ENCODE results near the gene CCDC124.
A peak's percentile ranks its signal among the peaks of the same experiment; 100 is the strongest.
"Not testable (repeated sequence)": the region's sequence is repeated elsewhere in the genome, so short reads cannot be mapped to it uniquely, and the experiment has no call there.

CCDC124 gene, protein sequence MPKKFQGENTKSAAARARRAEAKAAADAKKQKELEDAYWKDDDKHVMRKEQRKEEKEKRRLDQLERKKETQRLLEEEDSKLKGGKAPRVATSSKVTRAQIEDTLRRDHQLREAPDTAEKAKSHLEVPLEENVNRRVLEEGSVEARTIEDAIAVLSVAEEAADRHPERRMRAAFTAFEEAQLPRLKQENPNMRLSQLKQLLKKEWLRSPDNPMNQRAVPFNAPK

DNA sequence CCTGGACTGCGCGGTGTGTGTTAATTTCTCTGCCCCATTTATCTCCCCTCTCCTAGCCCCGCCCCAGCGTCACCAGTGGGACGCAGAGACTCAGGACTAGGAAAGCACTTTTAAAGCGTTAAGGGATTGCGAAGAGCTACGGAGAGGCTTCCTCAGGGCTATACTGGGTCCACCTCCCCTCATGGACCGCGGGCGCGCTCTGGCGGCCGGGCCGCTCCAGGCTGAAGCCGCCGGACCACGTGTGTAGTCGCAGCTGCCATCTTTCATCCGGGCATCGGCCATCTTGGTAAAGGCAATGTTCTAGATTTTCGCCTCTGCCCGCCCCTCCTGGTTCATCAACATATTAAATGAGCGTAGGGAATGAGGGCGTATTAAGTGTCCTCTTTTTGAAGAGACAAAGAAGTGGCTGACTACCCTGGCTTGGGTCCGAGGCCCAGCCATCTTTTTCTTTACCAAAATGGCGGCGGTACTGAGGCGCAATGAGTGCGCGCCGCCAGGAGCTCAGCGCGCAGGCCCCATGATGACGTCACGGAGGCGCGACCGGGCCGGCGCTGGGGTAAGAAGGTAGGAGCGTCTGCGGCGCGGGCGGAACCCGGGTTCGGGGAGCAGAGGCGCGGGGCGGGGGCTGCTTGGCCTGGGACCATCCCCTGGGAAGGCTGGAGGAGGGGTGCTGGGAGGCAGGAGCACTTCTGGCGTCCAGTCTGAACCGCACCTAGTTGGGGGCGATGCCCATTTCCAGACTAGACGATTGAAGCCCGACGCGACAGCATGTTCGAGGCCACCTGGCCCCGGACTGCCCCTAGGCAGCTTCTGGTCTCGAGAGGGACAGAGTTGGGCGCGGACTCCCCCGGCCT lies at the start of gene CCDC124:
Gene CCDC124, plus strand, starts transcription at position 531 of the 854 bp plus-strand sequence. CDS start 3,406 bp downstream, outside the sequence.
- peak; percentile 89 for DNase-seq (ENCODE audit: insufficient read length, low spot score)
- no peak for FAIRE-seq

DNA sequence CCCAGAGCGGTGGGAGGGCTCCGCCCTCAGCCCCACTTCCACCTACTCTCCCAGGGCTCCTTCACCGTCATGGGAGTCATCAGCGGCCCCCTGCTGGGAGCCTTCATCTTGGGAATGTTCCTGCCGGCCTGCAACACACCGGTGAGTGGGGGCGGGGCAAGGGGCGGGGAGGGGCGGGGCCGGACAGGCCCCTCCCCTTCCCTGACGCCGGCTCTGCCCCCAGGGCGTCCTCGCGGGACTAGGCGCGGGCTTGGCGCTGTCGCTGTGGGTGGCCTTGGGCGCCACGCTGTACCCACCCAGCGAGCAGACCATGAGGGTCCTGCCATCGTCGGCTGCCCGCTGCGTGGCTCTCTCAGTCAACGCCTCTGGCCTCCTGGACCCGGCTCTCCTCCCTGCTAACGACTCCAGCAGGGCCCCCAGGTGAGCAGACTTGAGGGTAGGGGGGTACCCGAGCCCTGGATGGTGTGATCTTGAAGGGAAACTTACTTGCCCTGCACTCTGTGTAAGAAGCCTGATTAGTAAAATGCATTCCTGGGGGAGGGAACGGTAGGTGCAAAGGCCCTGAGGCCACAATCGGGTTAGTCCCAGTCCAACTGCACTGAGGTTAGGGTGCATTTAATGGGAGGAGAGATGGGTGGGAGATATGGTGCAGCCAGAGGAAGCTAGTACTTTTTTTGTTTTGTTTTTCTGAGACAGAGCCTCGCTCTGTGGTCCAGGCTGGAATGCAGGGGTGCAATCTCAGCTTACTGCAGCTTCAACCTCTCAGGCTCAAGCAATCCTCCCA lies 49.0 kb upstream of the CCDC124 start:
- peak; percentile 47 for DNase-seq (ENCODE audit: insufficient read length, low spot score)
- FAIRE-seq: no peak
- no peak for TF ChIP-seq POLR2A (IDR thresholded peaks at IDR 0.05; ENCODE audit: low read depth, low read length)

More for the DNA sequence above, at the start of gene CCDC124:
- peak; percentile 78 for TF ChIP-seq POLR2A (IDR thresholded peaks at IDR 0.05; ENCODE audit: low read depth, low read length)

DNA sequence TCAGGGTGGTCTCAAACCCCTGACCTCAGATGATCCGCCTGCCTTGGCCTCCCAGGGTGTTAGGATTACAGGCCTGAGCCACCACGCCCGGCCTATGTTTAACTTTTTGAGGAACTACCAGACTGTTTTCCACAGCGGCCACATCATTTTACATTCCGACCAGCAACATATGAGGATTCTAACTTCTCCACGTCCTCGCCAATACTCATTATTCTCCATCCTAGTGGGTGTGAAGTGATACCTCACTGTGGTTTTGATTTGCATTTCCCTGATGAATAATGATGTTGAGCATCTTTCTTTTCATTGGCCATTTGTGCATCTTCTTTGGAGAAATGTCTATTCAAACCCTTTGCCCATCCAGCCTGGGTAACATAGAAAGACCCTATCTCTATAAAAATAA lies 46.3 kb upstream of the CCDC124 start:
- FAIRE-seq (no peak), DNase-seq (ENCODE audit: insufficient read length, low spot score) (no peak)
- TF ChIP-seq POLR2A (IDR thresholded peaks at IDR 0.05; ENCODE audit: low read depth, low read length): no peak

DNA sequence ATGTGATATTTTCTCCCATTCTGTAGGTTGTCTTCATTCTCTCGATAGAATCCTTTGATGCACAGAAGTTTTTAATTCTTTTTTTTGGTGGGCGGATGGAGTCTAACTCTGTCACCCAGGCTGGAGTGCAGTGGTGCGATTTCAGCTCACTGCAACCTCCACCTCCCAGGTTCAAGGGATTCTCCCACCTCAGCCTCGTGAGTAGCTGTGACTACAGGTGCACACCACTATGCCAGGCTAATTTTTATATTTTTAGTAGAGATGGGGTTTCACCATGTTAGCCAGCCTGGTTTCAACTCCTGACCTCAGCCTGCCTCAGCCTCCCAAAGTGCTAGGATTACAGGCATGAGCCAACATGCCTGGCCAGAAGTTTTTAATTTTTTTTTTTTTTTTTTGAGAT lies 45.6 kb upstream of the CCDC124 start:
- not testable (repeated sequence) for FAIRE-seq; DNase-seq (ENCODE audit: insufficient read length, low spot score)

DNA sequence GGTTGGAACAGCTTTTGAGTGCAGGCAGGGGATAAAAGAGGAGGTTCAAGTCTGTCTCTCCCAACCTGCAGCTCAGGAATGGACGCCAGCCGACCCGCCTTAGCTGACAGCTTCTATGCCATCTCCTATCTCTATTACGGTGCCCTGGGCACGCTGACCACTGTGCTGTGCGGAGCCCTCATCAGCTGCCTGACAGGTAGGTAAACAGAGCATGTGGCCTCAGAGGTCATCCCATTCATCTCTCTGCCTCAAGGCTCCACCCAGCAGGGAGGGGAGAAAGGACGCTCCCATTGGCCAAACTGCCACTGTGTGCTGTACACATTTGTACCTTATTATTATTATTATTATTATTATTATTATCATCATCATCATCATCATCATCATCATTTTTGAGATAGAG lies 44.6 kb upstream of the CCDC124 start:
- FAIRE-seq (no peak), DNase-seq (ENCODE audit: insufficient read length, low spot score) (no peak)
- TF ChIP-seq POLR2A (IDR thresholded peaks at IDR 0.05; ENCODE audit: low read depth, low read length): no peak

DNA sequence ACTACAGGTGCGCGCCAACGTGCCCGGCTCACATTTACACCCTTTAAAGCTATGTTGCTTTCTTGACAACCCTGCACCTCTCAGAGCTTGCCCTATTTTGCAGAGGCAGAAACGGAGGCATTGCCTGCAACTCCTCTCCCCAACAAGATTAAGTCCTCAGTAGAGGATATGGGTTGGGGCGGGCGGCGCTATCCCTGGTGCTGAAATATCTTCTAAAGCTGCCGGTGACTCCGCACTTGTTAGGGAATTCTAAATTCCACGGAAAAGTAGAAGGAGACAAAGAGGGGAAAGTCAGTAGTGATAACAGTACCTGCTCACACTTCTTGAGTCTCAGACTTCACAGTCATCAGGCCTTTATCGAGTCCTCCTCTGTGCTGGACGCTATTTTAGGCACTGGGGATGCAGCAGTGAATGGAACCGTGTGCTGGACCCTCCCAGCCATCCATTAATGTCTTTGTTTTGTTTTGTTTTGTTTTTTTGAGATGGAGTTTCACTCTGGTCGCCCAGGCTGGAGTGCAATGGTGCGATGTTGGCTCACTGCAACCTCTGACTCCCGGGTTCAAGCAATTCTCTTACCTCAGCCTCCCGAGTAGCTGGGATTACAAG lies 43.1 kb upstream of the CCDC124 start:
- TF ChIP-seq POLR2A (IDR thresholded peaks at IDR 0.05; ENCODE audit: low read depth, low read length): no peak
- FAIRE-seq (no peak), DNase-seq (ENCODE audit: insufficient read length, low spot score) (peak; percentile 54)

DNA sequence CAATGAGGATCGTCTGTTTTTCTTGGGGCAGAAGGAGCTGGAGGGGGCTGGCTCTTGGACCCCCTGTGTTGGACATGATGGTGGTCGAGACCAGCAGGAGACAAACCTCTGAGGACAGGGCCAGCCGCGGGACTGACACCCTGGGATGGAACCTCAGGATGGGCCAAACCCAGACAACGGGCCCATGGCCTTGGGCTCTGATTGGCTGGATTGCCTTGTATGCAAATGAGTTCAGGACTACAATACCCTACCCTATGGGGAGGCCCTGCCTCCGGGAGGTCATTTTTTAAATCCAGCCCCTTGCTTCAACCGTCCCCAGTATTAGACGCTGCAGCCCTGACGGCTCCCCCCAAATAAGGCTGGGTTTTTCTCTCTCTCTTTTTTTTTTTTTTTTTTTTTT lies 39.0 kb upstream of the CCDC124 start:
- TF ChIP-seq POLR2A (IDR thresholded peaks at IDR 0.05; ENCODE audit: low read depth, low read length): no peak
- FAIRE-seq: no peak
- DNase-seq (ENCODE audit: insufficient read length, low spot score): no peak

DNA sequence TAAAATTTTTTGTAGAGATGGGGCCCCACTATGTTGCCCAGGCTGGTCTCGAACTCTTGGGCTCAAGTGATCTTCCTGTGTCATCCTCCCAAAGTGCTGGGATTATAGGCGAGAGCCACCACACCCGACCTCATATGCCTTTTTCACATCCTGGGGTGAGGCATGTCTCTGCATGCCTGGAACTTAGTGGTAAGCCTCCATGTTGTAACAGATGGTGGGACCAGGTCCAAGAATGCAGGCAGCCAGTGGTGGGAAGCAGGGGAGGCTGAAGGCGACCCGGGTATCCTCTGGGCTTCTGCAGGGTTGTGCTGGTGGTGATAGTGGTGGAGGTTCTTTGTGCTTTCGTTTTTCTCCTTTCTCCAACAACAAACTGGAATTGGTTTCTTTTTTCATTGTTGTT lies 30.1 kb upstream of the CCDC124 start:
- no peak for DNase-seq (ENCODE audit: insufficient read length, low spot score)
- FAIRE-seq: no peak
- no peak for TF ChIP-seq POLR2A (IDR thresholded peaks at IDR 0.05; ENCODE audit: low read depth, low read length)

DNA sequence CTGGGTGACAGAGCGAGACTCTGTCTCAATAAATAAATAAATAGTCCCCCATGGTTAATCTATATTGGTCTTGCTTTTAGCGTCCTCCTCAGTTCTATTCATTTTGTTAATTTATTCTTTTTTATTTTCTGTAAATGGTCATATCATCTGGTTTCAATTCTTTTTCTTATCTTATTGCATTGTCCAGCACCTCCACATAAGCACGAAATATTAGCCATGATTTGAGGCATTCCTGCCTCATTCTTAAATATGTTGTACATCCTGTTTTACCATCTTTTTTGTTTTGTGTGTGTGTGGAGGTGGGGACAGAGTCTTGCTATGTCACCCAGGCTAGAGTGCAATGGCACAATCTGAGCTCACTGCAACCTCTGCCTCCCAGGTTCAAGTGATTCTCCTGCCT lies 24.6 kb upstream of the CCDC124 start:
- no peak for FAIRE-seq
- no peak for DNase-seq (ENCODE audit: insufficient read length, low spot score)
- no peak for TF ChIP-seq POLR2A (IDR thresholded peaks at IDR 0.05; ENCODE audit: low read depth, low read length)

DNA sequence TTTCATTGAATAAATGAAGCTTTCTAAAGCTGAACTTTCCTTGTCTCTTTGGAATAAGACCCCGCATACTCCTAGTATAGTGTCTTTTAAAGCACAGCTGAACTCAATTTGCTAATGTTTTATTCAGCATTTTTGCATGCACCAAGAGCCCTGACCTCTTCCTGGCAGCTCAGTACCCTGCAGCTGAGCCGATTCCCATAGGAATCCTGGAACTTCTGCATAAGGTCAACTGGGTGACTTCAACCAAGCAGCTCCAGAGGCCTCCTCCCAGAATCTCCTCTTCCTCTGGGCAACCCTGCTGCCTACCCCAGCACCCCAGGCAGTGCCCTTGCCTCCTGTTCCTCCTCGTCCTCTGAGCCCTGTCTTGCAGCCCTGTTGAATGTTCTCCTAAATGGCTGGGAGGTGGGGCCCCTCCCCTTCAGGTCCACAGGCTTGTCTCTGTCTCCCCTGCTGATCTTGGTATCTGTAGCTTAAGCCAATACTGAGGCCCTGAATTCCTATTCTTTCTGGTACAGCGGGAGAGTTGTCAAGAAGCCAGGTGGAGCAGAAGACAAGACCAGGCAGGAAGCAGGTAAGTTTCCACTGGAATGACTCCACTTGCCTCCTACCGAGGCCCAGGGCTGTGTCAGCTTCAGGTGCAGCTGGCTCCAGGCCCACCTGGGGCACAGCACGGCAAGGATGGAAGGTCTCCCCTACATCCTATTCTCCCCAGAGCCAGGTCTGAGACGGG lies 23.6 kb upstream of the CCDC124 start:
- TF ChIP-seq POLR2A (IDR thresholded peaks at IDR 0.05; ENCODE audit: low read depth, low read length): no peak
- FAIRE-seq (no peak), DNase-seq (ENCODE audit: insufficient read length, low spot score) (no peak)

DNA sequence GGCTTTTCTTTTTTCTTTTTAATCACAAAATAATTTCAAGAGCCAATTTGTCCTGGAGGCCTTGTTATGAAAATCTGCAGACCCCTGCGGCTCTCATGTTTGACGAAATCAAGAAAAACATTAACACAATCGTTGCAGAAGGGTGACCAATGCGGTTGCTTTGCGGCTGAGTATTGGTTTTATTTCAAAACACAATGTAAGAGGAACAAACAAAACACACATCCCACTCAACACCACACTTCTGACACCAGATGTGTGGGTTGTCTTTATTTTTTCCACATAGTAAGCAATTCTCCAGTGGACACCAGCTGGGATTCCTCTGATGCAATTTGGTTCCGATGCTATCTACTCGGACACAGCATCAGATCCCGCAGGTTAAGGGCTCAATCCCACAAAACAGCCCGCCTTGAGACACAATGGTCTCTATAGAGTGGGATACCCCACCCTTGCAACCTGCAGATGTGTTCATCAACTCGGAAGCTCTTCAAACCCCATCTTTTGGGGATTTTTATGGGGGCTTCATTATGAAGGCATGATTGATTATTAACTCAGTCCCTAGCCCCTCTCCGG lies 21.9 kb upstream of the CCDC124 start:
- DNase-seq (ENCODE audit: insufficient read length, low spot score) (no peak), FAIRE-seq (no peak)
- TF ChIP-seq POLR2A (IDR thresholded peaks at IDR 0.05; ENCODE audit: low read depth, low read length): no peak

DNA sequence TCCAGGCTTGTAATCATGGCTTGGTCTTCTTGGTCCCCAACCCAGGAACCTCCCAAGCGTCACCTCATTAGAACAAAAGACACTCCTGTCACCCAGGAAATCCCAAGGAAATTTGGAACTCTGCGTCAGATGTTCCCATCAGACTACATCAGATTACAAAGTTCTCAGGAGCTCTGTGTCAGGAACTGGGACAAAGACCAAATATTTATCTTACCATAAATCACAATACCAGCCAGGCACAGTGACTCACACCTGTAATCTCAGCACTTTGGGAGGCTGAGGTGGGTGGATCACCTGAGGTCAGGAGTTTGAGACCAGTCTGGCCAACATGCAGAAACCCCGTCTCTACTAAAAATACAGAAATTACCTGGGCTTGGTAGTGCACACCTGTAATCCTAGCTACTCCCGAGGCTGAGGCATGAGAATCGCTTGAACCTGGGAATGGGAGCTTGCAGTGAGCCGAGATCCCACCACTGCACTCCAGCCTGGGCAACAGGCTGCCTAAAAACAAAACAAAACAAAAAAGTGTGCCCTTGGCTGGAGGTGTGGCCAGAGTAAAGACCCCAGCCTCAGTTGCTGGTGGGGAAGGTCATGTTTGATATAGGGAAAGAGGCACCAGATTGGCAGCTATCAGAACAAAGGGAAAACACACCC lies 16.7 kb upstream of the CCDC124 start:
- DNase-seq (ENCODE audit: insufficient read length, low spot score) (no peak), FAIRE-seq (no peak)
- TF ChIP-seq POLR2A (IDR thresholded peaks at IDR 0.05; ENCODE audit: low read depth, low read length): no peak

DNA sequence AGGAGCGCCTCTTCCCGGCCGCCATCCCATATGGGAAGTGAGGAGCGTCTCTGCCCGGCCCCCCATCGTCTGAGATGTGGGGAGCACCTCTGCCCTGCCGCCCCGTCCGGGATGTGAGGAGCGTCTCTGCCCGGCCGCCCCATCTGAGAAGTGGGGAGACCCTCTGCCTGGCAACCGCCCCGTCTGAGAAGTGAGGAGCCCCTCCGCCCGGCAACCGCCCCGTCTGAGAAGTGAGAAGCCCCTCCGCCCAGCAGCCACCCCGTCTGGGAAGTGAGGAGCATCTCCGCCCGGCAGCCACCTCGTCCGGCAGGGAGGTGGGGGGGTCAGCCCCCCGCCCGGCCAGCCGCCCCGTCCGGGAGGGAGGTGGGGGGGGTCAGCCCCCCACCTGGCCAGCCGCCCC lies 14.7 kb upstream of the CCDC124 start:
- FAIRE-seq; DNase-seq (ENCODE audit: insufficient read length, low spot score): not testable (repeated sequence)

DNA sequence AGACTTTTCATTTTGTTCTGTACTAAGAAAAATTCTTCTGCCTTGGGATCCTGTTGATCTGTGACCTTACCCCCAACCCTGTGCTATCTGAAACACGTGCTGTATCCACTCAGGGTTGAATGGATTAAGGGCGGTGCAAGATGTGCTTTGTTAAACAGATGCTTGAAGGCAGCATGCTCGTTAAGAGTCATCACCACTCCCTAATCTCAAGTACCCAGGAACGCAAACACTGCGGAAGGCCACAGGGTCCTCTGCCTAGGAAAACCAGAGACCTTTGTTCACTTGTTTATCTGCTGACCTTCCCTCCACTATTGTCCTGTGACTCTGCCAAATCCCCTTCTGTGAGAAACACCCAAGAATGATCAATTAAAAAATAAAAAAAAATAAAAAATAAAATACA lies 13.7 kb upstream of the CCDC124 start:
- DNase-seq (ENCODE audit: insufficient read length, low spot score); FAIRE-seq: not testable (repeated sequence)

Data from H54 (cell line).